HUES6 (cell line): Measurements from ENCODE around the gene XRCC3.
"Not testable (repeated sequence)": the region's sequence is repeated elsewhere in the genome, so short reads cannot be mapped to it uniquely, and the experiment has no call there.

Source experiments
- H3K27ac ChIP-seq: 2 replicates; pipeline ENCODE4 v1.7.0; 2013; ENCODE audit warnings: low read depth, mild to moderate bottlenecking, low read length, inconsistent platforms
- H3K27me3 ChIP-seq: 2 replicates; pipeline ENCODE4 v1.6.1; 2013; ENCODE audit warnings: low read length; ENCODE audit not compliant: control insufficient read depth, insufficient read depth
- H3K36me3 ChIP-seq: 2 replicates; pipeline ENCODE4 v1.6.1; 2013; ENCODE audit warnings: low read length; ENCODE audit not compliant: control insufficient read depth, insufficient read depth
- H3K4me1 ChIP-seq: 2 replicates; pipeline ENCODE4 v1.6.1; 2013; ENCODE audit warnings: low read length; ENCODE audit not compliant: control insufficient read depth, insufficient read depth
- H3K4me3 ChIP-seq: 2 replicates; pipeline ENCODE4 v1.5.1; 2013; ENCODE audit warnings: low read depth, low read length
- H3K9ac ChIP-seq: one replicate; pipeline ENCODE4 v1.6.1; 2013; ENCODE audit warnings: mild to moderate bottlenecking, low read length
- H3K9me3 ChIP-seq: 2 replicates; pipeline ENCODE4 v1.6.1; 2013; ENCODE audit warnings: low read depth, low read length; ENCODE audit not compliant: control insufficient read depth, insufficient read depth

XRCC3 gene

GRCh38 chr14:103697206-103697602 is 18.0 kb downstream of the XRCC3 start:
- Histone ChIP-seq H3K27me3 (no peaks in the 10 kb centered on the region), H3K9ac (no peak overlapping the region), H3K9me3 (no peaks in the 10 kb centered on the region), H3K27ac (no peak overlapping the region), H3K4me1 (no peaks in the 10 kb centered on the region; the same call in 1 of the 2 replicates), H3K4me3 (no peak overlapping the region), H3K36me3 (peaks cover 92% of the 10 kb centered on the region)

GRCh38 chr14:103696466-103697071 is 18.7 kb downstream of the XRCC3 start:
- Histone ChIP-seq H3K27me3 (no peaks in the 10 kb centered on the region), H3K9ac (no peak overlapping the region), H3K36me3 (peaks cover 91% of the 10 kb centered on the region), H3K4me1 (no peaks in the 10 kb centered on the region; the same call in 1 of the 2 replicates), H3K9me3 (no peaks in the 10 kb centered on the region), H3K27ac (no peak overlapping the region), H3K4me3 (no peak overlapping the region)

GRCh38 chr14:103696070-103696402 is 19.2 kb downstream of the XRCC3 start:
- Histone ChIP-seq H3K27ac (no peak overlapping the region), H3K9me3 (no peaks in the 10 kb centered on the region), H3K36me3 (peaks cover 86% of the 10 kb centered on the region), H3K27me3 (no peaks in the 10 kb centered on the region), H3K4me3 (no peak overlapping the region), H3K9ac (no peak overlapping the region), H3K4me1 (no peaks in the 10 kb centered on the region; the same call in 1 of the 2 replicates)

GRCh38 chr14:103695296-103696069 is 19.8 kb downstream of the XRCC3 start:
- Histone ChIP-seq H3K9ac (no peak overlapping the region), H3K9me3 (no peaks in the 10 kb centered on the region), H3K36me3 (peaks cover 83% of the 10 kb centered on the region), H3K27me3 (no peaks in the 10 kb centered on the region), H3K4me1 (no peaks in the 10 kb centered on the region; the same call in 1 of the 2 replicates), H3K4me3 (no peak overlapping the region), H3K27ac (no peak overlapping the region)

- H3K36me3 ChIP-seq: peaks cover 82% of the 10 kb centered on the region
- no peak overlapping the region for H3K4me3 ChIP-seq
- peaks cover 1% of the 10 kb centered on the region; the same call in 1 of the 2 replicates for H3K4me1 ChIP-seq
- H3K27me3 ChIP-seq: no peaks in the 10 kb centered on the region
- H3K27ac ChIP-seq: no peak overlapping the region
- no peak overlapping the region for H3K9ac ChIP-seq
- no peaks in the 10 kb centered on the region for H3K9me3 ChIP-seq
Measured at GRCh38 chr14:103694572-103695026, 20.7 kb downstream of the XRCC3 start.

GRCh38 chr14:103693515-103693914 is 21.7 kb downstream of the XRCC3 start:
- H3K9ac ChIP-seq: no peak overlapping the region
- H3K36me3 ChIP-seq: peaks cover 80% of the 10 kb centered on the region
- peaks cover 5% of the 10 kb centered on the region; the same call in 1 of the 2 replicates for H3K4me1 ChIP-seq
- H3K9me3 ChIP-seq: no peaks in the 10 kb centered on the region
- H3K27me3 ChIP-seq: no peaks in the 10 kb centered on the region
- no peak overlapping the region for H3K27ac ChIP-seq
- H3K4me3 ChIP-seq: no peak overlapping the region

GRCh38 chr14:103692871-103693270 is 22.4 kb downstream of the XRCC3 start:
- no peak overlapping the region for H3K4me3 ChIP-seq
- H3K27ac ChIP-seq: no peak overlapping the region
- H3K27me3 ChIP-seq: no peaks in the 10 kb centered on the region
- H3K9me3 ChIP-seq: no peaks in the 10 kb centered on the region
- H3K36me3 ChIP-seq: peaks cover 79% of the 10 kb centered on the region
- H3K4me1 ChIP-seq: peaks cover 5% of the 10 kb centered on the region; the same call in 1 of the 2 replicates
- H3K9ac ChIP-seq: no peak overlapping the region

GRCh38 chr14:103692159-103692558 is 23.1 kb downstream of the XRCC3 start:
- Histone ChIP-seq H3K36me3 (peaks cover 79% of the 10 kb centered on the region), H3K4me1 (peaks cover 5% of the 10 kb centered on the region; the same call in 1 of the 2 replicates), H3K9me3 (no peaks in the 10 kb centered on the region), H3K9ac (no peak overlapping the region), H3K4me3 (no peak overlapping the region), H3K27me3 (no peaks in the 10 kb centered on the region), H3K27ac (no peak overlapping the region)

- not testable (repeated sequence) for H3K27ac ChIP-seq, H3K27me3 ChIP-seq, H3K9me3 ChIP-seq, H3K4me3 ChIP-seq, H3K4me1 ChIP-seq, H3K9ac ChIP-seq
- H3K36me3 ChIP-seq: peaks cover 80% of the 10 kb centered on the region
Measured at GRCh38 chr14:103691655-103692054, 23.6 kb downstream of the XRCC3 start.

GRCh38 chr14:103690332-103690731 is 24.9 kb downstream of the XRCC3 start:
- no peaks in the 10 kb centered on the region for H3K27me3 ChIP-seq
- peaks cover 5% of the 10 kb centered on the region; the same call in 1 of the 2 replicates for H3K4me1 ChIP-seq
- H3K4me3 ChIP-seq: no peak overlapping the region
- peaks cover 82% of the 10 kb centered on the region for H3K36me3 ChIP-seq
- H3K9me3 ChIP-seq: no peaks in the 10 kb centered on the region
- no peak overlapping the region for H3K27ac ChIP-seq
- H3K9ac ChIP-seq: no peak overlapping the region
